HEK293T (cell line): ENCODE results near the gene KRTAP10-2.

Experiments
- CTCF ChIA-PET: fragments of 350-600 bp; formaldehyde crosslinking; extraction: SDS; loops from one replicate; lab custom pipeline; 2021; ENCODE audit warnings: antibody characterized with exemption, inconsistent platforms; lab: Yijun Ruan, JAX
- POLR2A ChIA-PET: fragments of 350-600 bp; formaldehyde crosslinking; extraction: SDS; loops from one replicate; lab custom pipeline; 2020; ENCODE audit warnings: antibody characterized with exemption, inconsistent platforms; lab: Yijun Ruan, JAX
- DNase-seq: peaks from one replicate; pipeline ENCODE4 v3.0.0; 2012; ENCODE audit warnings: mixed read lengths; ENCODE audit errors: extremely low spot score
- ARNT ChIP-seq: fragments of 450-650 bp; IDR thresholded peaks from 2 replicates; pipeline ENCODE4 v1.6.1; 2017; ENCODE audit warnings: mild to moderate bottlenecking
- BHLHE40 ChIP-seq: fragments of 450-650 bp; IDR thresholded peaks from 2 replicates; pipeline ENCODE4 v1.6.1; 2016; ENCODE audit warnings: mild to moderate bottlenecking, moderate library complexity, borderline replicate concordance
- CTBP1 ChIP-seq: fragments of 450-650 bp; IDR thresholded peaks from 2 replicates; pipeline ENCODE4 v1.6.1; 2016; ENCODE audit warnings: borderline replicate concordance
- ELF4 ChIP-seq: fragments of 450-650 bp; IDR thresholded peaks from 2 replicates; pipeline ENCODE4 v1.6.1; 2017; ENCODE audit warnings: antibody characterized with exemption
- FOXA1 ChIP-seq: fragments of 450-650 bp; IDR thresholded peaks from 2 replicates; pipeline ENCODE4 v1.6.1; 2016; ENCODE audit warnings: mild to moderate bottlenecking
- FOXK2 ChIP-seq: fragments of 450-650 bp; IDR thresholded peaks from 2 replicates; pipeline ENCODE4 v1.6.1; 2016; ENCODE audit warnings: mild to moderate bottlenecking
- FOXM1 ChIP-seq: fragments of 450-650 bp; IDR thresholded peaks from 2 replicates; pipeline ENCODE4 v1.6.1; 2017; ENCODE audit warnings: mild to moderate bottlenecking, borderline replicate concordance
- HDGF ChIP-seq: fragments of 450-650 bp; IDR thresholded peaks from 2 replicates; pipeline ENCODE4 v1.6.1; 2017; ENCODE audit warnings: antibody characterized with exemption, borderline replicate concordance
- L3MBTL2 ChIP-seq: fragments of 450-650 bp; conservative IDR thresholded peaks from 2 replicates; pipeline ENCODE4 v1.6.1; 2016; ENCODE audit warnings: mild to moderate bottlenecking
- LEF1 ChIP-seq: fragments of 450-650 bp; IDR thresholded peaks from 2 replicates; pipeline ENCODE4 v1.6.1; 2017; ENCODE audit warnings: mild to moderate bottlenecking, borderline replicate concordance
- NFRKB ChIP-seq: fragments of 450-650 bp; IDR thresholded peaks from 2 replicates; pipeline ENCODE4 v1.6.1; 2016; ENCODE audit warnings: mild to moderate bottlenecking, moderate library complexity
- PKNOX1 ChIP-seq: fragments of 450-650 bp; IDR thresholded peaks from 2 replicates; pipeline ENCODE4 v1.6.1; 2016
- SP1 ChIP-seq: fragments of 450-650 bp; IDR thresholded peaks from 2 replicates; pipeline ENCODE4 v1.6.1; 2017
- SUZ12 ChIP-seq: fragments of 450-650 bp; IDR thresholded peaks from 2 replicates; pipeline ENCODE4 v1.6.1; 2016; ENCODE audit warnings: mild to moderate bottlenecking
- TARDBP ChIP-seq: fragments of 450-650 bp; IDR thresholded peaks from 2 replicates; pipeline ENCODE4 v1.6.1; 2016
- ZNF384 ChIP-seq: fragments of 450-650 bp; IDR thresholded peaks from 2 replicates; pipeline ENCODE4 v1.6.1; 2016

KRTAP10-2 gene

GRCh38 chr21:44510109-44510507 lies 41.2 kb downstream of the KRTAP10-2 start:
- ChIA-PET POLR2A (no interaction called here), CTCF (interaction anchor here (1.0 to 1.6 kb wide), 5 partner anchors 8 to 283 kb away, joined by 3 to 10 read pairs (median 5); no protein-coding TSS in a partner anchor)
- DNase-seq = no peak
- TF ChIP-seq FOXA1 (no peak), FOXM1 (no peak), LEF1 (no peak), NFRKB (no peak), ARNT (no peak), FOXK2 (no peak), BHLHE40 (no peak), ZNF384 (no peak), SUZ12 (no peak), TARDBP (no peak), L3MBTL2 (no peak), PKNOX1 (no peak)

DNA sequence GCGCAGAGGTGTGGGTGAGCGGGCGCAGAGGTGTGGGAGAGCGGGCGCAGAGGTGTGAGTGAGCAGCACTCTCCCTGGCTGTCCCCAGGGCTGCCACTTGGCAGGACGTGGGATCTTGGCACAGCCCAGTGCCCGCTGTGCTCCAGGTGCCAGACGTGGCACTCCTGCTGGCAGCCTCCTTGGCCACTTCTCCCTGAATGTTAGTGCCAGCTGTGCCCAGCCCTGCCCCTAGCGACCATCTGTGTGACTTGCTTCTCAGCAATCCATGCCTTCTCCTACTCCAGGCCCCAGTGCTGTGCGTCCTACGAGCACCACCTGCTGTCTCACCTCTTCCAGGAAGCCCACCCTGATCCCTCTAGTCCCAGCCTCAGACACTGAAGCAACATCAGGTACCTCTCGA lies 41.8 kb downstream of the KRTAP10-2 start:
- POLR2A ChIA-PET = no interaction called here
- DNase-seq = no peak
- TF ChIP-seq ARNT (no peak), NFRKB (no peak), TARDBP (no peak)
- CTCF ChIA-PET = interaction anchor here (1.0 to 1.6 kb wide), 3 partner anchors 8 to 233 kb away, joined by 3 to 10 read pairs (median 5); no protein-coding TSS in a partner anchor

- ChIA-PET CTCF (no interaction called here), POLR2A (no interaction called here)
- TF ChIP-seq HDGF (no peak), NFRKB (no peak), PKNOX1 (no peak), L3MBTL2 (no peak)
- DNase-seq = no peak
Observed at GRCh38 chr21:44508711-44509445, 42.4 kb downstream of the KRTAP10-2 start.

- TF ChIP-seq FOXK2 = no peak
- no peak for TF ChIP-seq HDGF
- no peak for TF ChIP-seq BHLHE40
- TF ChIP-seq NFRKB = no peak
- TF ChIP-seq L3MBTL2 = no peak
- no peak for TF ChIP-seq ZNF384
- TF ChIP-seq SUZ12 = no peak
- no peak for TF ChIP-seq SP1
- TF ChIP-seq CTBP1 = no peak
- no peak for TF ChIP-seq LEF1
- TF ChIP-seq FOXA1 = no peak
- CTCF ChIA-PET = no interaction called here
- DNase-seq = no peak
- POLR2A ChIA-PET = no interaction called here
Observed at GRCh38 chr21:44508426-44508710, 42.9 kb downstream of the KRTAP10-2 start.

DNA sequence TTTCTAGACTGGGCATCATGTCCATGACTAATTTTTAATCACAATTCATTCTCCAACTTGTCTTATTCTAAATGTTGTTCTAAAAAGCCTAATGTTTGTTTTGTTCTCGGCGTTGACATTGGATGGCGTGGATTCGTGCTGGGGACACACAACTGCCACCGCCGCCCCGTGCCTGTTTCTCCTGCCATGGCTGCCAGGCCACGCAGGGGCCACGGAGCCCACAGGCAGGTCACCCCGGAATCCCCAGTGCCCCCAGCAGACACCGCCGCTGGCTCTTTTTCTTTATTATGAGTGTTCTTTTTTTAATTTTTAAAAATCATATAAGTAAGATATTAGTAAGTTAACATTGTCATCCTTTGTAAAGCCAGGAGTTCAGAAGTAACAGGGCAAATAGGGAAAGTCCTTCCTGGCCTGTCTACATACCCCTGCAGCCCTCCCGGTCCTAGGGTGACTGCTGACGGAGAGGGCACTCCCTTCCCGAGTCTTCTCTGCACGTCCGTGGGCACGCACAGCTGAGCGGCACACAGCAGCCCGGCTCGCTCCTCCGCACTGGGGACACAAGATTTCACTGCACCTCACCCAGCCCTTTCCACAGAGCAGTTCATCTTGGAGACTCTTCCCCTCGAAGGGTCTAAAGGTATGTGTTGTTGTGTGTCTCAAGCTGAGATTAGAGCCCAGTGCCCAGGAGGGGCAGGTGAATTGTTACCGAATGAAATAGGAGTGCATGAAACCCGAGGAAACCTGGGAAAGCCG lies 43.5 kb downstream of the KRTAP10-2 start:
- POLR2A ChIA-PET = no interaction called here
- no peak for DNase-seq
- TF ChIP-seq SUZ12 = no peak
- TF ChIP-seq FOXM1 = no peak
- no peak for TF ChIP-seq L3MBTL2
- no peak for TF ChIP-seq TARDBP
- TF ChIP-seq FOXK2 = no peak
- no peak for TF ChIP-seq PKNOX1
- no peak for TF ChIP-seq ELF4
- no peak for TF ChIP-seq BHLHE40
- TF ChIP-seq NFRKB = no peak
- no peak for TF ChIP-seq ARNT
- no peak for TF ChIP-seq FOXA1
- no peak for TF ChIP-seq CTBP1
- no peak for TF ChIP-seq HDGF
- TF ChIP-seq SP1 = no peak
- TF ChIP-seq ZNF384 = no peak
- TF ChIP-seq LEF1 = no peak
- CTCF ChIA-PET = no interaction called here
